Fibroblast of lung (primary cell): Measurements from ENCODE around the gene SLC6A11.

Experiments used
- CTCF ChIP-seq, 2 donors: IDR thresholded peaks in 1 of 2; conservative IDR thresholded peaks in 1 of 2; 1 replicate in 1 of 2; 2 replicates in 1 of 2; pipeline ENCODE4 v1.5.1; 2011 to 2012; ENCODE audit warnings: low read length in 2 of 2, control low read depth in 1 of 2, inconsistent platforms in 1 of 2, low read depth in 1 of 2, mild to moderate bottlenecking in 1 of 2
- EZH2 ChIP-seq: IDR thresholded peaks from 2 replicates; pipeline ENCODE4 v1.5.1; 2012; ENCODE audit warnings: low read length, control low read depth, mild to moderate bottlenecking; ENCODE audit errors: missing control alignments

- TF ChIP-seq CTCF (conservative IDR thresholded peaks at IDR 0.05 in 1 of 2, IDR thresholded peaks at IDR 0.05 in 1 of 2; ENCODE audit: low read depth in 1 of 2, low read length in 2 of 2) (no peak), EZH2 (no peak)
These were observed 54.3 kb downstream of the SLC6A11 start for GRCh38 chr3:10870296-10870695.
